Measurements from ENCODE around the gene MRTO4.
"Not testable (repeated sequence)": the region's sequence is repeated elsewhere in the genome, so short reads cannot be mapped to it uniquely, and the experiment has no call there.

The MRTO4 gene

DNA sequence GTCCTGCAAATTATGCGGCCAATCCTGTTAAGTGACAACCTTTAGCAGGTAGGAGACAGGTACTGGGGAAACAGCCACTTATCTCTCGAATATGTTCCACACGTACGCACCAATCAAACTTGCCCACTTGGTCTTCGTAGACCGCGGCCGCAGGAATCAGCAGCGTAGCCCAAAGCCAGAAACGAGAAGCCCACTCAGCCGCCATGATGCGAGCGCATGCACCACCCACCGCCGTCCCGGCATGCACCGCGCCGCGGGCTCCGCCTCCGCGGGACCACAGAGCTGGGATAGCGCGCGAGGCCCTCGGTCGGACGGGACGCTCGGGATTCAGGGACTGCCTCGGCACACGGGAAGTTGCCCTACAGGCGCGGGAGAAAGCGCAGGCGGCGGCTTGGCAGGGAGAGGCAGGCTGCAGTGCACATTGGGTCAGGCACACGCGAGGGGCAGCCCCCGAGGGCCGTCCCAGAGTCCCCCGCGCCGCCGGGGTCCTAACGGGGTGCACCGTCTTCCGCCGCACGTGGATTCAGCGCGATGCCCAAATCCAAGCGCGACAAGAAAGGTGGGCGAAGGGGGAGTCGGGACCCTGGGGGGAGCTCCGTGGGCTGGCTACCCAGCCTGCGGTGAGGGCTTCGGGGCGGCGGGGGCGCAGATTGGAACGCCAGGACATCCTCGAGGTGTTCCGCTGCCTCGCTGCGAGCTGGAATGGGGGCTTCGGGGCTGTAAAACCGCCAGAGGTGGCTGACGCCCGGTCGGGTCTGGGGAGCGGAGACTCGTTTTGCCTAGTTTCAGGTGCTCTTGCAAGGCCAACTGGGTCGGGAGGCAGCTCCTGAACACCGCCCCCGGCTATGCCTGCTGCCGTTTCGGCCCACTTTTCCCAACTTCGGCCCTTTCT is at the start of gene MRTO4, which contains the start of gene EMC1:
Gene MRTO4 (plus strand): TSS at position 501 of the 892 bp plus-strand sequence. CDS start 31 bp downstream, at position 532.
Gene EMC1 (minus strand): TSS at position 220 of the 892 bp plus-strand sequence. CDS start 15 bp downstream, at position 205.
- peak; percentile 85 to 87 for DNase-seq (ENCODE audit: low read depth in 2 of 2)

DNA sequence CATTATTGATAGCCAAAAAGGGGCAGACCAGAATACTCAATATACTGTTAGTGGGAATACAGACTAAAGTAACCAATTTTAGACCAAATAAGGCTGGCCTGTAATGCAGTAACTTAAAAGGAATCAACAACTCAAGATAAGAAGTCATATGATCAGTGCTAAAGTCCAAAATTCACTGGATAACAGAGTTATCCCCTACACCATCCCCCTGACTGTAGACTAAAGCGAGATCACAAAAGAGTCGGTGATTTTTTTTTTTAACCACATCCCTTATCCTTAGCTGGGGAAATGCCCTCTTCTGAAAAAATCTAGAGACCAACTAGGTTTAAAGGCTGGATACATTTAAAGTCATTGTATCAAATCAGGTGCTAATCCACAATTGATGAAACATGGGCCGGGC is 49.2 kb upstream of the MRTO4 start:
- no peak for DNase-seq (ENCODE audit: low read depth in 2 of 2)

DNA sequence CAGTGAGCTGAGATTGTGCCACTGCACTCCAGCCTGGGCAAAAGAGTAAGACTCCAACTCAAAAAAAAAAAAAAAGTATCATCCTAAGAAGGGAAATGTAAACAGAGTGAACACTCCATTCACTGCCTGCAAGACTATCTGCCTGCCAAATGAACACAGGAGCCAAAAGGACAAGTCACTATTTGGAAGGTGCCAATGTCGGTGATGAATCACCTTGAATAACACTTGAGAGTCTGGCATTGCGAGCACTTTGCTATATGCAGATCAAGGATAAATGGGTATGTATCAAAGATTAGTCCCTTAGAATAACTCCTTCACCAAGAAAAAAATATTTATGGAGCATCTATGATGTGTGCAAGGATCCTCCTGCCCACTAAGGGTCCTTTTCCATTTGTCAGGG is 48.2 kb upstream of the MRTO4 start:
- no peak for DNase-seq (ENCODE audit: low read depth in 2 of 2)

GRCh38 chr1:19204446-19205266 is 46.9 kb upstream of the MRTO4 start:
- DNase-seq (ENCODE audit: low read depth in 2 of 2): no peak

DNA sequence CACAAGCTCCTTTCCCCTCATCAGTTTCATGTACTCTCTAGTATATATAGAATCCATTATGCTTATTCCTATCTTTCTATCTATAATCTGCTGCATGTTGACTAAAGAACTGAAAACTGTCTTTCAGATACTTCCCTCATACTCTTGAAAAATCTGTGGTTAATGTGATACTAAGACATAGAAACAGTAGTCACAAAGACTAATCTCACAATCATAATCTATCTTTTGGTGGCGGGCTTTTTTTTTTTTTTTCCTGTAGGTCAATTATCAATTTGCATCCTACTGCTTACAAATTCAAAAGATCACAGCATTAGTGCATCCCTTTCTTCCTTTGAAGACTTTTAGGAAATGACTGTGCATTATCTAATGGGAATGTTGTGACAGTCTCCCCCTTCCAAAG is 46.2 kb upstream of the MRTO4 start:
- DNase-seq (ENCODE audit: low read depth in 2 of 2): no peak

GRCh38 chr1:19205845-19206244 is 45.8 kb upstream of the MRTO4 start:
- no peak for DNase-seq (ENCODE audit: low read depth in 2 of 2)

- no peak for DNase-seq (ENCODE audit: low read depth in 2 of 2)
Measured at GRCh38 chr1:19206947-19207346, 44.7 kb upstream of the MRTO4 start.

DNA sequence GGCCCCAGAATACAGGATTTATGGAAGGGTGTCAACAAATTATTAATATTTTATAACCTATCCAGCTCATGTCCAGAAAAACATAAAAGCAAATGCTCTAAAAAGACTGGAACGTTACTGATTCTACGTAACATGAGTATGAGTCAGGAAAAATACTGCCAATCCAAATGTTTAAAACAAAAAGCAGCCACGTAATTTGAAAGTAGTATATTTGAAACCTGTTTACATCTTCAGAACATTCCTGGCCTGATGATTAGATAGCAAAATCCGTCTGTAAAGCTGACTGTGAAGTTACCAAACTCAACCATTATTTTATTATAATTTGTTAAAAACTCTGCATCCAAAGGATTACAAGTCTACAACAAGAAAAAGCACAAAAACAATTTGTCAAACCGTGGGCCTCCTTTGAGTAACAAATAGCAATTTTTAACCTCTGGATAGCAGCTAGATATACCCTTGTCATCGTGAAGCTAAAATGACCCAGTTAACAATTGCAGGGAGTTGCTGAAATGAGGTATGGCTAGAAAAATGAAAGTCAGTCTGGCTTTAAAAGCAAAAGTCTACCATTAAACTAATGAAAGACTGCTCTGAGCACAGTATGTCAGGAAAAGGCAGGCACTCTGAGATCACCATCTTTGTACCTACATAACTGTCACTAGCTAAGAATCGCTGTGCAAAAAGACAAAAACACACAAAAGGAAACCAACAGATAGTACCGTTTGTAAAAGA is 42.7 kb upstream of the MRTO4 start:
- no peak for DNase-seq (ENCODE audit: low read depth in 2 of 2)

- DNase-seq (ENCODE audit: low read depth in 2 of 2): peak; percentile 64 to 66
Measured at GRCh38 chr1:19209439-19209989, 42.1 kb upstream of the MRTO4 start.

GRCh38 chr1:19209990-19210771 is 41.4 kb upstream of the MRTO4 start, which contains the start of gene UBR4:
Gene UBR4, minus strand, starts transcription at chr1:19210266. Its CDS starts 18 bp downstream, at chr1:19210248.
- DNase-seq (ENCODE audit: low read depth in 2 of 2): peak; percentile 96 to 97

GRCh38 chr1:19210772-19211549 is 40.6 kb upstream of the MRTO4 start:
- no peak for DNase-seq (ENCODE audit: low read depth in 2 of 2)

GRCh38 chr1:19212167-19212566 is 39.4 kb upstream of the MRTO4 start:
- DNase-seq (ENCODE audit: low read depth in 2 of 2): no peak

DNA sequence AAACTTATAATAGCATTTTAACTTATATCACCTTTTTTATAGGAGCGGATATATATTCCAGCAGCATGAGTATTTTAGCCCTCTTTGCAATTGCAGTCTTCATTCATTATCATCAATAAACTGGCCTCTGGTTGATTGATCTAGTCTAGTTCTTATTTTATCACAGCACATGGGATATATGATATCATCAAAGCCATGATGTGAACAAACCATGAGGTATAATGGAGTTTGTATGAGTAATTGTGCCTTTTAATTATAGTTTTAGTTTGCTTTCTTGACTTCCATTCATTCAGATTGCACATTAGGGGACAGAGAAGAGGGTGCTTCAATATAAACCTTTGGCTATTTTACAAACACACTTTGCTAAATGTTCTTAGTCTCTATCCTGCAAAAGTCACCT is 38.0 kb upstream of the MRTO4 start:
- no peak for DNase-seq (ENCODE audit: low read depth in 2 of 2)

- not testable (repeated sequence) for DNase-seq (ENCODE audit: low read depth in 2 of 2)
Measured at GRCh38 chr1:19216585-19216984, 35.0 kb upstream of the MRTO4 start.

DNA sequence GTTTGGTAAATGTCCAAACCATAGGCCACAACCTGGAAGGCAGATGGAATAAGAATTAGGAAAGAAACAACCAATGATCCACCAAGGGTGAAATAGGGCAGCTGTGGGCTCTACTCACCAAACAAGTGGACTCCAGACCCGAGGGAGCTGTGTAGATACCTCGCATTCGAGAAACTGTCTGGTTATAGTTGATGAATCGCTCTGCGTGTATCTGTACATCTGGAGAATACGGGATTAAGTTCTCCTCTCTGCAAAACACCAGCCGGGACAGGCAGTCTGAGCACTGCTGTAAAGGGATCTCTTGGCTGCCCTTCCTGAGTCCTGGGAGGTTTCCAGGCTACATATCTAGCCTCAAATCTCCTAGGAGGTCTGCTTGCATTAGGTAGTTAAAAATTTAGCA is 32.2 kb upstream of the MRTO4 start:
- DNase-seq (ENCODE audit: low read depth in 2 of 2): no peak

- no peak for DNase-seq (ENCODE audit: low read depth in 2 of 2)
Measured at GRCh38 chr1:19220080-19220846, 31.3 kb upstream of the MRTO4 start.

- DNase-seq (ENCODE audit: low read depth in 2 of 2): no peak
Measured at GRCh38 chr1:19220991-19221390, 30.6 kb upstream of the MRTO4 start.

GRCh38 chr1:19222573-19222972 is 29.0 kb upstream of the MRTO4 start:
- no peak for DNase-seq (ENCODE audit: low read depth in 2 of 2)
